NCI-H526 treated with DMSO at 0.1 percent for 48 hours (cell line): ENCODE data around the gene GABRR3.

Experiments
- DNase-seq: peaks from one replicate; lab custom pipeline; 2025; lab: John Stamatoyannopoulos, UW

The GABRR3 gene

DNA sequence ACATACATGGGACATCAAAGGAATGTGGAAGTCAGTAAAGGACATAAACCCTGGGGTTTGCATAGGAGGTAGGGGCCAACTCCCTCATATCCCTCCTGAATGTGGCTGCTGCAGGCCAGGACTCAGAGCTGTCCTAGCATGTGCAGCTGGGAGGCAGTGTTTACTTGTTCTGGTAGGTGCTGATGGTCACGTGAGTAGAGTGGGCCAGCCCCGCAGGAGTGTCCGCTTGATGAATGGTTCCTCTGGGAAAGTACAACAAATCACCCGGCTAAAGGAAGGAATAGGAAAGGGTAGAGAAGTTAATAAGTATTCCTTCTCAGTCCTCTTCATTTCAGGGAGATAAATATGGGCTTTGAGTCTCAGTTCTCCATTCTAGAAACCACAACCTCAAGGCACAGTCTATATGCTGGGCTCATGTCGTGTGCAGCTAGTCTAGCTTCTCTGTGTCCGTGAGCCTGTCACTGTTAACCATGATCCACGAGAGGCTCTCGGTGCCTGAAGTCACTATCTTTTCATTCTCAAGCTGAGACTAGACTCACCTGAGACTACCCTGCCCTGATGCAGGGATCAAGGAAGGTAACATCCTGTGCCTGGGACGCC is 80.8 kb downstream of the GABRR3 start:
- no peak for DNase-seq

DNA sequence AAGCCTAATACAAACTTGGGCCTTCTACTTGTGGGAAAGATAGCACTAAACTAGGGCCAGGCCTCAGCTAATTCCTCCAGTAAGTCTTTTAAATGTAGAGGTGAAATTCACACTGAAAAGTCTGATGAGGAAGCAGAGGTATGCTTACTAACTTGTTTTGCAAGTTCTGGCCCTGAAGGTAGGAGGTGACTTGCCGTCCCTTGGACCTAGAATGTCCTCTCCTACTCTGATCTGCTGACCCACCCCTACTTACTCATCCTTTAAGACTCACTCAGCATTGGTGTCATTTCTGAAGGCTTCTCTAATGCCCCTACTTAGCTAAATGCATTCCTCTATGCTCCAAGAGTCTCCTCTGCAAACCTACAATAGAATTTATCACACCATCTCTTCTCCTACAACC is 82.2 kb downstream of the GABRR3 start:
- DNase-seq: no peak

DNA sequence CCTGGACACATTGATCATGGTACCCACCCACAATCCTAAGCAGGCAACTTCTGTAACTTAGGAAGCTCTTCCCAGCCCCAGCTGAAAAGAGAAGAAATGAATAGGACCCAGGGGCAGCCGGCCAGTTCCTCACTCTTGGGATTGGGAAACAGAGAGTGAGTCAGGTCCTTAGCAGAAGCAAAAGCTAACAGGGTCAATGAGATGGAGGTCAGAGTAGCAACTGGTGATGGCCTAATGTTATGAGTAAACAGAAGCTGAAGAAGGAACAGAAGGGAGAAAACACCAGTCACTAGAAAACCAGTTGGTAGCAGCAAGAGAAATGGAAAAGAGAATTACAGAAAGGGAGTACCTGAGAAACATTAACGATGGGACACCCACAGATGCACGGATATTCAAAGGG is 82.8 kb downstream of the GABRR3 start:
- DNase-seq: no peak

GRCh38 chr3:97950360-97950759 is 84.8 kb downstream of the GABRR3 start:
- no peak for DNase-seq

- DNase-seq: no peak
Observed at GRCh38 chr3:97949743-97950142, 85.4 kb downstream of the GABRR3 start.

DNA sequence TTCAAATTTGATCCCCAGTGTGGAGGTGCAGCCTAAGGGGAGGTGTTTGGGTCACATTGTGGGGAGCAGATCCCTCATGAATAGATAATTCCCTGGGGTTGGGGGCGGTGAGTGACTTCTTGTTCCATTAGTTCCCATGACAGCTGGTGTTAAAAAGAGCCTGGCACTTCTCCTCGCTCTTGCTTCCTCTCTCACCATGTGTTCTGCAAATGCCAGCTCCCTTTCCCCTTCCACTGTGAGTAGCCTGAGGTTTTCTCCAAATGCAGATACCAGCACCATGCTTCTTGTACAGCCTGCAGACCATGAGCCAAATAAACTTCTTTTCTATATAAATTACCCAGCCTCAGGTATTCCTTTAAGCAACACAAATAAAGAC is 86.0 kb downstream of the GABRR3 start:
- no peak for DNase-seq

DNA sequence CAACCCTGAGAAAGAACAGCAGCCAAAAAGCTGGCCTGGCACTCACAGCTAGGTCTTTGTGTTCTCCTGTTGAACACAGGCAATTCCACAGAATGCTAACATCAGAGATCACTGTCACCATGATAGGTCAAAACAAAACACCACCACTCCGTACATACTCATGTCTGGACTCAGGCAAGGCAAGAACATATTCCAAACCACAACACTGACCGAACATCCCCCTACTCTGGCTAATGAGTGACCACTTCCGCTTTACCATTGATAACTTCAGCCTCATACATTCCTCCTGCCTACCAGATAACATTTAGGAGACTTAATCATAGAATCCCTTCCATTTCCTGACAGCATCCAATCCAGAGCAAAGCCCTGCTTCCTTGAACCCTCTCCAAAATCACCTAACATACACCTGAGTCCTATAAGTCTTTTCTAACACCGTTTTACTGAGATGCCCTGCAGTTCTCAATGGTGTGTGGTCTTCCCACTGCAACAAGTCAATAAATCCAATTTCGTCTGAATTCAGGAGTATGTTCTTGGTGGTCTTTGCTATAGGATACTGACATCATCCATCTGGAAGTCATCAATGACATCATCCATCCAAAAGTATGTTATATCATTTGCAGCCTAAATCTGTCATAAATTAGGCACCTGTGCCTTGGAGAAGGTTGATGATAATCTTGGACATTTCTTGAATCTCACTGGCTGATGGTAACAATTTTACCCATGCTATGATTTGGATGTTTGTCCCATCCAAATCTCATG is 86.6 kb downstream of the GABRR3 start:
- DNase-seq: no peak

- DNase-seq: no peak
Observed at GRCh38 chr3:97942801-97943546, 92.1 kb downstream of the GABRR3 start.

DNA sequence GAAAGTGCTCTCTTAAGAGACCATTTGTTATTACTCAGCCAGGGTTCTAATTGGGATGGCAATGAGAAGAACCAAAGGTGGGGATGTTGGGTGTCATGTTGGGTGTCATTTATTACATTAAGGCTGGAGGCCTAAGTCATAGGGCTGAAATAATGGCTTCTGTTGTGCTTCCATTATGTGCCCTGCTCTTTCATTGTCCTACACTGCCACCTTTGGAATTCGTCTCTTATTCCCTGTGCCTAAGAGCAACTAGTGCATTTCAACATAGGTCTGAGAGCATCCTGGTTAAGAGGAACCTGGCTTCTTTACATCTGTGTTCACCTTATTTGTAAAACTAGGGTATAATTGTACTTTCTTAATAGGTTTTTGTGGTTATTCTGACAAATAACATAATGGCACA is 95.1 kb downstream of the GABRR3 start:
- no peak for DNase-seq

DNA sequence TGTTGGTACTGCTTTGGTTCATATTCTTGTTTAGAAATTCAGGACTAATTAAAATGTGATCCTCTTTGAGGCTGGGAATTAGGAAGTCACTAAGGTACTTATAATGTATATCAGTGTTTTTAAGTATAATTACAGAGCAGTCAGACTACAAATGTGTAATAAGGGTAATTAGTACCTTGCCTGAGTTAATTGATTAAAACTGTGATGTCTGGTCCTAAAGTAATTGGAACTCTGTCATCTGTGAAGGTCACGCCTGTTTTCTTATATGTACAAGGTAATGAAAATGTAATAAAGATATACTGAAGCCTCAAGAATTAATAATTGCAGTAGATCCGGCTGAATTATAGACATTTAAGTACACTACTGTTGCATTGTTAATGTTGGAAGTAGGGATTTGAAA is 95.7 kb downstream of the GABRR3 start:
- DNase-seq: no peak

- DNase-seq: no peak
Observed at GRCh38 chr3:97938444-97938843, 96.7 kb downstream of the GABRR3 start.

- no peak for DNase-seq
Observed at GRCh38 chr3:97937205-97937604, 97.9 kb downstream of the GABRR3 start.

DNA sequence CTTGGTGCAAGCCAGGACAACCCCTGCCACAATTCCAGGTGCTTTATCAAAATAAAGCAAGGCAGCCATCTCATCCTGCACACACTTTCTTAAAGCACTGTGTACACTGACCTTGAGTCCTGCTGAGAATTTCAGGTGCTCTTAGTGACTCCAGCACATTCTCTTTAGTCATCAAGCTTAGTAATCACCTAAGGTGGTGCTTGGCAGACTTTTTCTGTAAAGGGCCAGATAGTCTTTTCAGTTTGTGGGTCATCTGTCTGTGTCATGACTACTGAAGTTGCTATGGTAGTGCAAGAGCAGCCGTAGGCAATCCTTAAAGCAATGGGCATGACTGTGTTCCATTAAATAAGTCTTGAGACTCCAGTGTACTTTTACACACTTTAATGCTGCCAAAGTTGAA is 99.3 kb downstream of the GABRR3 start:
- no peak for DNase-seq
